HEK293 (cell line): ENCODE measurements around the gene SULT2B1.

Experiments
- EGR2 ChIP-seq: fragments of 450-650 bp; formaldehyde crosslinking; IDR thresholded peaks from 2 replicates; pipeline ENCODE4 v1.5.1; 2016; ENCODE audit warnings: low read depth, missing biosample characterization, missing genetic modification characterization
- GLI4 ChIP-seq: fragments of 450-650 bp; formaldehyde crosslinking; IDR thresholded peaks from 2 replicates; pipeline ENCODE4 v1.5.1; 2016; ENCODE audit warnings: missing biosample characterization, missing genetic modification characterization
- GLIS1 ChIP-seq: fragments of 450-650 bp; formaldehyde crosslinking; IDR thresholded peaks from 2 replicates; pipeline ENCODE4 v1.5.1; 2016; ENCODE audit warnings: missing biosample characterization, missing genetic modification characterization
- HOXD13 ChIP-seq: sonication (generic); formaldehyde crosslinking; IDR thresholded peaks from 2 replicates; pipeline ENCODE4 v1.8.0; 2022; ENCODE audit warnings: missing genetic modification reagents, borderline replicate concordance
- KLF7 ChIP-seq: fragments of 450-650 bp; formaldehyde crosslinking; IDR thresholded peaks from 2 replicates; pipeline ENCODE4 v1.5.1; 2016; ENCODE audit warnings: missing biosample characterization, missing genetic modification characterization, borderline replicate concordance
- KLF8 ChIP-seq: fragments of 450-650 bp; formaldehyde crosslinking; IDR thresholded peaks from 2 replicates; pipeline ENCODE4 v1.5.1; 2016; ENCODE audit warnings: missing biosample characterization, missing genetic modification characterization
- MEIS1 ChIP-seq: sonication (generic); formaldehyde crosslinking; IDR thresholded peaks from 2 replicates; pipeline ENCODE4 v1.8.1; 2022; ENCODE audit warnings: missing genetic modification reagents, mild to moderate bottlenecking, borderline replicate concordance
- OVOL3 ChIP-seq: fragments of 450-650 bp; formaldehyde crosslinking; IDR thresholded peaks from 2 replicates; pipeline ENCODE4 v1.5.1; 2016; ENCODE audit warnings: missing biosample characterization, missing genetic modification characterization
- ZEB2 ChIP-seq: fragments of 450-650 bp; formaldehyde crosslinking; IDR thresholded peaks from 2 replicates; pipeline ENCODE4 v1.5.1; 2016; ENCODE audit warnings: missing biosample characterization, missing genetic modification characterization
- ZFP37 ChIP-seq: fragments of 450-650 bp; formaldehyde crosslinking; IDR thresholded peaks from 2 replicates; pipeline ENCODE4 v1.5.1; 2016; ENCODE audit warnings: missing biosample characterization, missing genetic modification characterization
- ZNF114 ChIP-seq: fragments of 450-650 bp; formaldehyde crosslinking; IDR thresholded peaks from 2 replicates; pipeline ENCODE4 v1.5.0; 2017; ENCODE audit warnings: missing biosample characterization, missing genetic modification characterization
- ZNF146 ChIP-seq: fragments of 450-650 bp; formaldehyde crosslinking; IDR thresholded peaks from 2 replicates; pipeline ENCODE4 v1.5.1; 2016; ENCODE audit warnings: missing biosample characterization, missing genetic modification characterization
- ZNF16 ChIP-seq: fragments of 450-650 bp; formaldehyde crosslinking; IDR thresholded peaks from 2 replicates; pipeline ENCODE4 v1.5.1; 2016; ENCODE audit warnings: low read depth, missing biosample characterization, missing genetic modification characterization
- ZNF184 ChIP-seq: fragments of 450-650 bp; IDR thresholded peaks from 2 replicates; pipeline ENCODE4 v1.5.1; 2018; ENCODE audit warnings: missing biosample characterization, mild to moderate bottlenecking, missing genetic modification characterization
- ZNF266 ChIP-seq: fragments of 450-650 bp; formaldehyde crosslinking; IDR thresholded peaks from 2 replicates; pipeline ENCODE4 v1.5.1; 2016; ENCODE audit warnings: missing biosample characterization, missing genetic modification characterization, low read depth
- ZNF354C ChIP-seq: fragments of 450-650 bp; formaldehyde crosslinking; IDR thresholded peaks from 2 replicates; pipeline ENCODE4 v1.5.1; 2016; ENCODE audit warnings: missing biosample characterization, missing genetic modification characterization, low read depth, borderline replicate concordance
- ZNF37A ChIP-seq: fragments of 450-650 bp; IDR thresholded peaks from 2 replicates; pipeline ENCODE4 v1.5.1; 2018; ENCODE audit warnings: missing biosample characterization, missing genetic modification characterization
- ZNF473 ChIP-seq: fragments of 450-650 bp; formaldehyde crosslinking; IDR thresholded peaks from 2 replicates; pipeline ENCODE4 v1.5.1; 2017; ENCODE audit warnings: missing biosample characterization, missing genetic modification characterization
- ZNF514 ChIP-seq: fragments of 450-650 bp; formaldehyde crosslinking; IDR thresholded peaks from 2 replicates; pipeline ENCODE4 v1.5.1; 2016; ENCODE audit warnings: missing biosample characterization, missing genetic modification characterization
- ZNF521 ChIP-seq: fragments of 450-650 bp; formaldehyde crosslinking; IDR thresholded peaks from 2 replicates; pipeline ENCODE4 v1.5.1; 2017; ENCODE audit warnings: missing biosample characterization, mild to moderate bottlenecking, missing genetic modification characterization
- ZNF548 ChIP-seq: fragments of 450-650 bp; formaldehyde crosslinking; IDR thresholded peaks from 2 replicates; pipeline ENCODE4 v1.5.1; 2016; ENCODE audit warnings: missing biosample characterization, missing genetic modification characterization
- ZNF560 ChIP-seq: fragments of 450-650 bp; formaldehyde crosslinking; IDR thresholded peaks from 2 replicates; pipeline ENCODE4 v1.5.1; 2017; ENCODE audit warnings: missing biosample characterization, missing genetic modification characterization, borderline replicate concordance
- ZNF596 ChIP-seq: fragments of 450-650 bp; IDR thresholded peaks from 2 replicates; pipeline ENCODE4 v1.5.0; 2018; ENCODE audit warnings: missing biosample characterization, mild to moderate bottlenecking, missing genetic modification characterization, moderate library complexity
- ZNF664 ChIP-seq: fragments of 450-650 bp; formaldehyde crosslinking; IDR thresholded peaks from 2 replicates; pipeline ENCODE4 v1.5.1; 2016; ENCODE audit warnings: missing biosample characterization, missing genetic modification characterization
- ZNF76 ChIP-seq: fragments of 450-650 bp; formaldehyde crosslinking; IDR thresholded peaks from 2 replicates; pipeline ENCODE4; 2016; ENCODE audit warnings: low read depth, missing biosample characterization, missing genetic modification characterization, borderline replicate concordance
- ZNF777 ChIP-seq: fragments of 450-650 bp; formaldehyde crosslinking; IDR thresholded peaks from 2 replicates; pipeline ENCODE4 v1.5.1; 2017; ENCODE audit warnings: missing biosample characterization, missing genetic modification characterization, borderline replicate concordance
- ZNF785 ChIP-seq: fragments of 450-650 bp; formaldehyde crosslinking; IDR thresholded peaks from 2 replicates; pipeline ENCODE4 v1.5.1; 2016; ENCODE audit warnings: missing biosample characterization, missing genetic modification characterization
- ZXDB ChIP-seq: fragments of 450-650 bp; formaldehyde crosslinking; IDR thresholded peaks from 2 replicates; pipeline ENCODE4 v1.5.1; 2016; ENCODE audit warnings: missing biosample characterization, missing genetic modification characterization
- TF ChIP-seq, protein P1 (sequence below): fragments of 450-650 bp; formaldehyde crosslinking; IDR thresholded peaks from 2 replicates; pipeline ENCODE4 v1.5.1; 2016; ENCODE audit warnings: missing biosample characterization, missing genetic modification characterization, borderline replicate concordance
- TF ChIP-seq, protein P2 (sequence below): fragments of 450-650 bp; formaldehyde crosslinking; IDR thresholded peaks from 2 replicates; pipeline ENCODE4 v1.5.1; 2016; ENCODE audit warnings: missing biosample characterization, missing genetic modification characterization
- TF ChIP-seq, protein P3 (sequence below): IDR thresholded peaks from 2 replicates; pipeline ENCODE4 v1.6.1; 2011; ENCODE audit warnings: mild to moderate bottlenecking, low read depth, low read length, borderline replicate concordance
- TF ChIP-seq, protein P4 (sequence below): fragments of 450-650 bp; formaldehyde crosslinking; IDR thresholded peaks from 2 replicates; pipeline ENCODE4 v1.5.1; 2016; ENCODE audit warnings: missing biosample characterization, missing genetic modification characterization
- TF ChIP-seq, protein P5 (sequence below): fragments of 450-650 bp; formaldehyde crosslinking; IDR thresholded peaks from 2 replicates; pipeline ENCODE4 v1.5.1; 2017; ENCODE audit warnings: missing biosample characterization, missing genetic modification characterization

Gene SULT2B1

DNA sequence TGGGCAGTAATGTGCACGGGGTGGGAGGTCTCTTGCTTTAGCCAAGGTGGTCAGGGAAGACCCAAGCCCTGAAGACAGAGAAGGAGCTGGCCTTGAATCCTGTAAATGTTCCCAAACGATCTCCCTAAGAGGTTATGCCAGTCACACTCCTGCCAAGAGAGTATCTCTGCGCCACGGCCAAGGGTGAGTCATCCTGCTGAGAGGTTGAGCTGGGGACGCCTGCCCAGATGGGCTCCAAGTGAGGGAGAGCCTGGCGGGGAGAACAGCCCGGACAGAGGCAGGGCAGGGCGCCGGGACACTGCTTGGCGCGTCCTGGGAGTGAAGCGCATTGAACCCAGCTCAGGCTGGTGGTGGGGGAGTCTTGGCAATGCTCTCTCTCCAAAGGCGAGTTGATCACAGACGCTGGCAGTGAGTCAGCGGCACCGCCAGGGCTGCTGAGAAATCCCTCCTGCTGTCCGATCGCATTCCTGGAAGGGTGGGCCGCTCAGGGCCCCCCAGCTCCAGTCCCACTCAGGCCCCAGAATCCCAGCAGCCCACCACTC lies 16.4 kb downstream of the SULT2B1 start (continued):
- TF ChIP-seq ZNF596 (tag by site-specific recombination) (no peak), ZNF266 (no peak), ZNF560 (tag by site-specific recombination) (no peak), OVOL3 (tag by site-specific recombination) (no peak), ZNF521 (tag by site-specific recombination) (no peak), ZNF16 (tag by site-specific recombination) (no peak), ZNF146 (no peak), ZNF664 (tag by site-specific recombination) (no peak), ZNF777 (no peak), ZNF548 (no peak), ZXDB (tag by site-specific recombination) (no peak), ZNF76 (tag by site-specific recombination) (no peak), EGR2 (tag by site-specific recombination) (no peak), GLIS1 (tag by site-specific recombination) (peak; percentile 79), ZNF514 (tag by site-specific recombination) (no peak), GLI4 (tag by site-specific recombination) (0 out of 2 replicates have a peak, but pooled peaks have one; percentile 33), MEIS1 (CRISPR knock-in tag) (no peak), HOXD13 (CRISPR knock-in tag) (no peak), ZNF184 (tag by site-specific recombination) (no peak), ZNF785 (tag by site-specific recombination) (no peak), ZNF473 (tag by site-specific recombination) (no peak), ZNF37A (tag by site-specific recombination) (no peak), ZNF354C (tag by site-specific recombination) (no peak), ZFP37 (tag by site-specific recombination) (peak; percentile 70), KLF7 (tag by site-specific recombination) (no peak), ZEB2 (tag by site-specific recombination) (0 out of 2 replicates have a peak, but pooled peaks have one; percentile 44), ZNF114 (tag by site-specific recombination) (no peak), KLF8 (tag by site-specific recombination) (peak; percentile 77)
- TF ChIP-seq, protein P1, sequence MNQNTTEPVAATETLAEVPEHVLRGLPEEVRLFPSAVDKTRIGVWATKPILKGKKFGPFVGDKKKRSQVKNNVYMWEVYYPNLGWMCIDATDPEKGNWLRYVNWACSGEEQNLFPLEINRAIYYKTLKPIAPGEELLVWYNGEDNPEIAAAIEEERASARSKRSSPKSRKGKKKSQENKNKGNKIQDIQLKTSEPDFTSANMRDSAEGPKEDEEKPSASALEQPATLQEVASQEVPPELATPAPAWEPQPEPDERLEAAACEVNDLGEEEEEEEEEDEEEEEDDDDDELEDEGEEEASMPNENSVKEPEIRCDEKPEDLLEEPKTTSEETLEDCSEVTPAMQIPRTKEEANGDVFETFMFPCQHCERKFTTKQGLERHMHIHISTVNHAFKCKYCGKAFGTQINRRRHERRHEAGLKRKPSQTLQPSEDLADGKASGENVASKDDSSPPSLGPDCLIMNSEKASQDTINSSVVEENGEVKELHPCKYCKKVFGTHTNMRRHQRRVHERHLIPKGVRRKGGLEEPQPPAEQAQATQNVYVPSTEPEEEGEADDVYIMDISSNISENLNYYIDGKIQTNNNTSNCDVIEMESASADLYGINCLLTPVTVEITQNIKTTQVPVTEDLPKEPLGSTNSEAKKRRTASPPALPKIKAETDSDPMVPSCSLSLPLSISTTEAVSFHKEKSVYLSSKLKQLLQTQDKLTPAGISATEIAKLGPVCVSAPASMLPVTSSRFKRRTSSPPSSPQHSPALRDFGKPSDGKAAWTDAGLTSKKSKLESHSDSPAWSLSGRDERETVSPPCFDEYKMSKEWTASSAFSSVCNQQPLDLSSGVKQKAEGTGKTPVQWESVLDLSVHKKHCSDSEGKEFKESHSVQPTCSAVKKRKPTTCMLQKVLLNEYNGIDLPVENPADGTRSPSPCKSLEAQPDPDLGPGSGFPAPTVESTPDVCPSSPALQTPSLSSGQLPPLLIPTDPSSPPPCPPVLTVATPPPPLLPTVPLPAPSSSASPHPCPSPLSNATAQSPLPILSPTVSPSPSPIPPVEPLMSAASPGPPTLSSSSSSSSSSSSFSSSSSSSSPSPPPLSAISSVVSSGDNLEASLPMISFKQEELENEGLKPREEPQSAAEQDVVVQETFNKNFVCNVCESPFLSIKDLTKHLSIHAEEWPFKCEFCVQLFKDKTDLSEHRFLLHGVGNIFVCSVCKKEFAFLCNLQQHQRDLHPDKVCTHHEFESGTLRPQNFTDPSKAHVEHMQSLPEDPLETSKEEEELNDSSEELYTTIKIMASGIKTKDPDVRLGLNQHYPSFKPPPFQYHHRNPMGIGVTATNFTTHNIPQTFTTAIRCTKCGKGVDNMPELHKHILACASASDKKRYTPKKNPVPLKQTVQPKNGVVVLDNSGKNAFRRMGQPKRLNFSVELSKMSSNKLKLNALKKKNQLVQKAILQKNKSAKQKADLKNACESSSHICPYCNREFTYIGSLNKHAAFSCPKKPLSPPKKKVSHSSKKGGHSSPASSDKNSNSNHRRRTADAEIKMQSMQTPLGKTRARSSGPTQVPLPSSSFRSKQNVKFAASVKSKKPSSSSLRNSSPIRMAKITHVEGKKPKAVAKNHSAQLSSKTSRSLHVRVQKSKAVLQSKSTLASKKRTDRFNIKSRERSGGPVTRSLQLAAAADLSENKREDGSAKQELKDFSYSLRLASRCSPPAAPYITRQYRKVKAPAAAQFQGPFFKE (tag by site-specific recombination): no peak
- TF ChIP-seq, protein P2, sequence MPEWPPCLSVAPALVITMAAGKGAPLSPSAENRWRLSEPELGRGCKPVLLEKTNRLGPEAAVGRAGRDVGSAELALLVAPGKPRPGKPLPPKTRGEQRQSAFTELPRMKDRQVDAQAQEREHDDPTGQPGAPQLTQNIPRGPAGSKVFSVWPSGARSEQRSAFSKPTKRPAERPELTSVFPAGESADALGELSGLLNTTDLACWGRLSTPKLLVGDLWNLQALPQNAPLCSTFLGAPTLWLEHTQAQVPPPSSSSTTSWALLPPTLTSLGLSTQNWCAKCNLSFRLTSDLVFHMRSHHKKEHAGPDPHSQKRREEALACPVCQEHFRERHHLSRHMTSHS (tag by site-specific recombination): no peak
- TF ChIP-seq, protein P3, sequence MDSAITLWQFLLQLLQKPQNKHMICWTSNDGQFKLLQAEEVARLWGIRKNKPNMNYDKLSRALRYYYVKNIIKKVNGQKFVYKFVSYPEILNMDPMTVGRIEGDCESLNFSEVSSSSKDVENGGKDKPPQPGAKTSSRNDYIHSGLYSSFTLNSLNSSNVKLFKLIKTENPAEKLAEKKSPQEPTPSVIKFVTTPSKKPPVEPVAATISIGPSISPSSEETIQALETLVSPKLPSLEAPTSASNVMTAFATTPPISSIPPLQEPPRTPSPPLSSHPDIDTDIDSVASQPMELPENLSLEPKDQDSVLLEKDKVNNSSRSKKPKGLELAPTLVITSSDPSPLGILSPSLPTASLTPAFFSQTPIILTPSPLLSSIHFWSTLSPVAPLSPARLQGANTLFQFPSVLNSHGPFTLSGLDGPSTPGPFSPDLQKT: no peak
- TF ChIP-seq, protein P4, sequence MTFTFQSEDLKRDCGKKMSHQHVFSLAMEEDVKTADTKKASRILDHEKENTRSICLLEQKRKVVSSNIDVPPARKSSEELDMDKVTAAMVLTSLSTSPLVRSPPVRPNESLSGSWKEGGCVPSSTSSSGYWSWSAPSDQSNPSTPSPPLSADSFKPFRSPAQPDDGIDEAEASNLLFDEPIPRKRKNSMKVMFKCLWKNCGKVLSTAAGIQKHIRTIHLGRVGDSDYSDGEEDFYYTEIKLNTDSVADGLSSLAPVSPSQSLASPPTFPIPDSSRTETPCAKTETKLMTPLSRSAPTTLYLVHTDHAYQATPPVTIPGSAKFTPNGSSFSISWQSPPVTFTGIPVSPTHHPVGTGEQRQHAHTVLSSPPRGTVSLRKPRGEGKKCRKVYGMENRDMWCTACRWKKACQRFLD (tag by site-specific recombination): no peak
- TF ChIP-seq, protein P5, sequence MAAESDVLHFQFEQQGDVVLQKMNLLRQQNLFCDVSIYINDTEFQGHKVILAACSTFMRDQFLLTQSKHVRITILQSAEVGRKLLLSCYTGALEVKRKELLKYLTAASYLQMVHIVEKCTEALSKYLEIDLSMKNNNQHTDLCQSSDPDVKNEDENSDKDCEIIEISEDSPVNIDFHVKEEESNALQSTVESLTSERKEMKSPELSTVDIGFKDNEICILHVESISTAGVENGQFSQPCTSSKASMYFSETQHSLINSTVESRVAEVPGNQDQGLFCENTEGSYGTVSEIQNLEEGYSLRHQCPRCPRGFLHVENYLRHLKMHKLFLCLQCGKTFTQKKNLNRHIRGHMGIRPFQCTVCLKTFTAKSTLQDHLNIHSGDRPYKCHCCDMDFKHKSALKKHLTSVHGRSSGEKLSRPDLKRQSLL: no peak
